ENCODE data around the gene DAB2IP. TPM values are rescaled to one million over a fixed set of nuclear protein-coding genes. Genes with fewer than 3 reads are reported as not detected.
A peak's percentile ranks its signal among the peaks of the same experiment; 100 is the strongest.

DAB2IP gene
- total and polyA plus RNA-seq, 8 donors = 17.5 to 303 (median 45.6) TPM

- TF ChIP-seq POLR2AphosphoS5 (IDR thresholded peaks at IDR 0.05) (no peak), EP300 (IDR thresholded peaks at IDR 0.05) (no peak), CTCF (IDR thresholded peaks at IDR 0.05) (no peak), POLR2A (IDR thresholded peaks at IDR 0.05) (no peak)
- H3K36me3 ChIP-seq = peaks cover 0 to 5% (median 0%) of the 10 kb centered on the region in 4 donors
- H3K27me3 ChIP-seq = no peaks in the 10 kb centered on the region
- DNase-seq = no peak
- H3K4me1 ChIP-seq = peaks cover 86 to 100% (median 98%) of the 10 kb centered on the region in 4 donors
- no peaks in the 10 kb centered on the region for H3K9me3 ChIP-seq
- 39 to 53% (median 48%) methylated on average over 10 to 11 of the region's 11 CpGs for WGBS, 5 donors
- H3K4me3 ChIP-seq = no peak overlapping the region
- intact Hi-C loops (cut with DNase I; ENCODE audit: low total_unique reads) = no loop called here
- peak overlapping the region in 4 of 5 donors; percentile 66 to 93 (median 86) for H3K27ac ChIP-seq
Observed at GRCh38 chr9:121748727-121749423, 97.4 kb downstream of the DAB2IP start.

GRCh38 chr9:121749614-121750013 lies 98.2 kb downstream of the DAB2IP start:
- 82 to 87% (median 86%) methylated on average over 10 of the region's 10 CpGs for WGBS, 5 donors
- TF ChIP-seq POLR2AphosphoS5 (IDR thresholded peaks at IDR 0.05) = no peak
- no peak for TF ChIP-seq CTCF (IDR thresholded peaks at IDR 0.05)
- TF ChIP-seq POLR2A (IDR thresholded peaks at IDR 0.05) = no peak
- no peak for TF ChIP-seq EP300 (IDR thresholded peaks at IDR 0.05)
- Histone ChIP-seq H3K4me1 (peaks cover 86 to 100% (median 98%) of the 10 kb centered on the region in 4 donors), H3K9me3 (no peaks in the 10 kb centered on the region), H3K27ac (peak overlapping the region; percentile 11 to 93 (median 80)), H3K36me3 (peaks cover 0 to 5% (median 0%) of the 10 kb centered on the region in 4 donors), H3K27me3 (no peaks in the 10 kb centered on the region), H3K4me3 (no peak overlapping the region)
- intact Hi-C loops (cut with DNase I; ENCODE audit: low total_unique reads) = no loop called here
- DNase-seq = no peak

- Histone ChIP-seq H3K9me3 (no peaks in the 10 kb centered on the region), H3K27ac (peak overlapping the region; percentile 66 to 93 (median 80)), H3K36me3 (peaks cover 0 to 5% (median 0%) of the 10 kb centered on the region in 4 donors), H3K4me3 (no peak overlapping the region), H3K4me1 (peaks cover 85 to 100% (median 98%) of the 10 kb centered on the region in 4 donors), H3K27me3 (no peaks in the 10 kb centered on the region)
- peak; percentile 65 to 69 for DNase-seq
- intact Hi-C loops (cut with DNase I; ENCODE audit: low total_unique reads) = no loop called here
- TF ChIP-seq CTCF (IDR thresholded peaks at IDR 0.05) = no peak
- TF ChIP-seq POLR2A (IDR thresholded peaks at IDR 0.05) = no peak
- TF ChIP-seq EP300 (IDR thresholded peaks at IDR 0.05) = no peak
- no peak for TF ChIP-seq POLR2AphosphoS5 (IDR thresholded peaks at IDR 0.05)
- WGBS, 5 donors = 35 to 58% (median 36%) methylated on average over 10 to 11 of the region's 11 CpGs
Observed at GRCh38 chr9:121750259-121750714, 98.9 kb downstream of the DAB2IP start.

DNA sequence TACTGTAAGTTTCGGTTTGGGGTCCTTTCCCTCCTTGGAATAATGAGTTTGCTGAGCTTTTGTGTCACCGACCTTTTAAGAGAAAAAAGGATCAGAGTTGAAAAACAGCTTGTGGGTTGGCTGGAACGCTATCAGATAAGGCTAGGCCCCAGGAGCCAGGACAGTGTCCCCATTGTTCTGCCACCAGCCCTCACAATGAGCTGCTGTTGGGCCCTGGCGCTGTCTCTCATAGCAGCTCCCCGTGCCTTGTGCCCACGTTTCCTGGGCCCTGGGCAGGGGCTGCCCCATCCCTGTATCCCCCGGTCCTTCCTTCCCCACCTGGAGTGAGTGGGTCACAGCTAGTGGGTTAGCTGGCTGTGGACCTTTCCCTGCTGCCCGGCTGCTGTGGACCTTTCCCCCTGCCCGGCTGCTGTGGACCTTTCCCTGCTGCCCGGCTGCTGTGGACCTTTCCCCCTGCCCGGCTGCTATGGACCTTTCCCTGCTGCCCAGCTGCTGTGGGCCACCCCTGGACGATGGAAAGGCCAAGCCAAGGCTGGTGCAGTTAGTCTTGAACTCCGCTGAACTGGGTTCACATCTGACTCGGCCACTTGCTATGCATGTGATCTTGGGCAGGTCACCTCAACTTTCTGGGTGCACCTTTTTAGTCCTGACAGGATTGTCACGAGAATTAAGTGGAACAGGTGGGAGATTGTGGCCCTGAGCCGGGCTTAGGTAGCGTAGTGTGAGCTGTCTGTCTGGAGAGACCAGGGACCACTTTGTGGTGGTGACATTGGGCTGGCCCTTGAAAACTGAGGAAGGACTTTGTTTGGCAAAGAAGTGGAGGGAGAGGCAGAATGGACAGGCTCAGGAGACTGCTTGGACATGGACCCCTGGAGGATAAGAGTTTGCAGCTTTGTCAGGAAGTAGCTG lies 99.5 kb downstream of the DAB2IP start:
- H3K4me3 ChIP-seq = no peak overlapping the region
- peaks cover 0 to 5% (median 0%) of the 10 kb centered on the region in 4 donors for H3K36me3 ChIP-seq
- peaks cover 89 to 100% (median 98%) of the 10 kb centered on the region in 4 donors for H3K4me1 ChIP-seq
- intact Hi-C loops (cut with DNase I; ENCODE audit: low total_unique reads) = no loop called here
- no peaks in the 10 kb centered on the region for H3K9me3 ChIP-seq
- peak; percentile 74 to 86 for DNase-seq
- peak overlapping the region; percentile 50 to 93 (median 80) for H3K27ac ChIP-seq
- no peak for TF ChIP-seq CTCF (IDR thresholded peaks at IDR 0.05)
- TF ChIP-seq POLR2A (IDR thresholded peaks at IDR 0.05) = no peak
- TF ChIP-seq POLR2AphosphoS5 (IDR thresholded peaks at IDR 0.05) = peak in 1 of 3 donors; percentile 31
- WGBS, 5 donors = 33 to 59% (median 46%) methylated on average over 17 of the region's 17 CpGs
- H3K27me3 ChIP-seq = no peaks in the 10 kb centered on the region

Measured in stomach (tissue), 9 donors.